ENCODE data around the gene PEX3. TPM values are rescaled to one million over a fixed set of nuclear protein-coding genes. Genes with fewer than 3 reads are reported as not detected.

PEX3 gene
- total RNA-seq, 1 experiment from 2014 or later: 17.9 TPM

GRCh38 chr6:143515061-143515760 lies 64.6 kb downstream of the PEX3 start:
- no CpG with 5 or more reads among the region's 12 CpGs for WGBS (ENCODE audit: extremely low coverage, insufficient read length, low lambda C conversion rate)
- Mint-ChIP-seq H3K27me3 (ENCODE audit: low read depth) (peaks cover 43% of the 10 kb centered on the region), H3K36me3 (ENCODE audit: insufficient read depth in 1 of 3, low read depth in 3 of 3) (peaks cover 0 to 4% (median 0%) of the 10 kb centered on the region in 3 experiments; a peak in 2 of 7 replicates), H3K27ac (peak overlapping the region in 1 of 3 experiments; percentile 14; a peak in 1 of 7 replicates), H3K4me1 (peaks cover 37 to 46% of the 10 kb centered on the region in 2 experiments), H3K4me3 (no peak overlapping the region), H3K9me3 (no peaks in the 10 kb centered on the region; a peak in 1 of 5 replicates)
- Histone ChIP-seq H2BK120ac (ENCODE audit: low read depth, low read length, poor library complexity, severe bottlenecking) (no peak overlapping the region), H3T11ph (ENCODE audit: low read length) (no peak overlapping the region), H3K27me3 (ENCODE audit: insufficient read depth, low read length) (no peaks in the 10 kb centered on the region), H3K56ac (ENCODE audit: insufficient read length, low read depth, low read length) (no peak overlapping the region), H3K9ac (ENCODE audit: extremely low read depth, insufficient read length, low read length) (no peak overlapping the region), H3K14ac (ENCODE audit: insufficient read depth, low read length) (peak overlapping the region; percentile 13; the same call in 1 of the 2 replicates), H2AFZ (ENCODE audit: low read length) (no peak overlapping the region), H2BK15ac (ENCODE audit: low read depth, low read length) (no peak overlapping the region), H4K20me1 (ENCODE audit: control insufficient read depth, insufficient read depth, insufficient read length) (no peaks in the 10 kb centered on the region), H3K79me1 (ENCODE audit: insufficient read depth, low read depth, low read length, poor library complexity, severe bottlenecking) (no peaks in the 10 kb centered on the region), H3K18ac (ENCODE audit: insufficient read length, low read depth, low read length) (no peak overlapping the region), H4K5ac (ENCODE audit: insufficient read length, low read depth, low read length) (no peak overlapping the region), H2BK5ac (ENCODE audit: insufficient read length, low read length) (no peak overlapping the region), H3K4me2 (ENCODE audit: insufficient read depth, insufficient read length, low read length) (no peak overlapping the region), H2BK12ac (ENCODE audit: insufficient read length, low read depth, low read length) (no peak overlapping the region), H2AK5ac (ENCODE audit: insufficient read length, low read length) (no peak overlapping the region), H3K23ac (ENCODE audit: insufficient read length, low read depth, low read length) (no peak overlapping the region), H2BK20ac (ENCODE audit: low read depth, low read length, poor library complexity, severe bottlenecking) (no peak overlapping the region), H3K23me2 (ENCODE audit: insufficient read length, low read depth, low read length, poor library complexity, severe bottlenecking) (peaks cover 7% of the 10 kb centered on the region), H3K9me3 (ENCODE audit: control insufficient read depth, low read depth, low read length) (no peaks in the 10 kb centered on the region), H4K91ac (ENCODE audit: insufficient read length, low read depth, low read length) (no peak overlapping the region), H4K8ac (replicated peaks; ENCODE audit: insufficient read length, low read depth, low read length) (no peak overlapping the region), H3K4ac (ENCODE audit: low read depth, low read length) (no peak overlapping the region), H3K27ac (ENCODE audit: insufficient read length, low read depth, low read length) (no peak overlapping the region), H3K79me2 (ENCODE audit: insufficient read depth, low read length) (no peaks in the 10 kb centered on the region), H3K4me1 (ENCODE audit: insufficient read depth, low read length) (peaks cover 3% of the 10 kb centered on the region; the same call in 1 of the 2 replicates)
- TF ChIP-seq CTCF (conservative IDR thresholded peaks at IDR 0.05): no peak
- DNase-seq: no peak
